ENCODE data around the gene GM2A.

The GM2A gene

GRCh38 chr5:151252762-151253604, at the start of gene GM2A:
TSS of gene GM2A (plus strand) at chr5:151253185. CDS start at chr5:151253217, 32 bp downstream.
- DNase-seq (ENCODE audit: low spot score): peak; percentile 99

GRCh38 chr5:151204051-151204450, 48.9 kb upstream of the GM2A start:
- DNase-seq (ENCODE audit: low spot score): no peak

- DNase-seq (ENCODE audit: low spot score): no peak
Observed at GRCh38 chr5:151205411-151205810, 47.6 kb upstream of the GM2A start.

GRCh38 chr5:151208481-151208914, 44.5 kb upstream of the GM2A start:
- DNase-seq (ENCODE audit: low spot score): no peak

GRCh38 chr5:151212406-151212798, 40.6 kb upstream of the GM2A start:
- no peak for DNase-seq (ENCODE audit: low spot score)

GRCh38 chr5:151213803-151214613, 39.0 kb upstream of the GM2A start:
- DNase-seq (ENCODE audit: low spot score): peak; percentile 92

GRCh38 chr5:151214614-151215545, 38.1 kb upstream of the GM2A start:
- DNase-seq (ENCODE audit: low spot score): peak; percentile 37

- no peak for DNase-seq (ENCODE audit: low spot score)
Observed at GRCh38 chr5:151215546-151215880, 37.5 kb upstream of the GM2A start.

- no peak for DNase-seq (ENCODE audit: low spot score)
Observed at GRCh38 chr5:151216781-151217180, 36.2 kb upstream of the GM2A start.

GRCh38 chr5:151218177-151218576, 34.8 kb upstream of the GM2A start:
- no peak for DNase-seq (ENCODE audit: low spot score)

GRCh38 chr5:151219138-151219537, 33.8 kb upstream of the GM2A start:
- DNase-seq (ENCODE audit: low spot score): no peak

- DNase-seq (ENCODE audit: low spot score): no peak
Observed at GRCh38 chr5:151219789-151220188, 33.2 kb upstream of the GM2A start.

GRCh38 chr5:151221574-151221973, 31.4 kb upstream of the GM2A start:
- no peak for DNase-seq (ENCODE audit: low spot score)

GRCh38 chr5:151222054-151222789, 30.8 kb upstream of the GM2A start:
- peak; percentile 39 for DNase-seq (ENCODE audit: low spot score)

GRCh38 chr5:151222790-151223446, 30.1 kb upstream of the GM2A start:
- peak; percentile 69 for DNase-seq (ENCODE audit: low spot score)

- peak; percentile 59 for DNase-seq (ENCODE audit: low spot score)
Observed at GRCh38 chr5:151223447-151224264, 29.3 kb upstream of the GM2A start, which contains the start of gene CCDC69. TSS of gene CCDC69 (minus strand) at chr5:151224092. CDS start at chr5:151223970, 122 bp downstream.

- DNase-seq (ENCODE audit: low spot score): no peak
Observed at GRCh38 chr5:151224372-151224771, 28.6 kb upstream of the GM2A start.

GRCh38 chr5:151225071-151225470, 27.9 kb upstream of the GM2A start:
- no peak for DNase-seq (ENCODE audit: low spot score)

GRCh38 chr5:151225475-151225874, 27.5 kb upstream of the GM2A start:
- DNase-seq (ENCODE audit: low spot score): no peak
